ENCODE results near the gene UBXN6. TPM values are rescaled to one million over a fixed set of nuclear protein-coding genes. Genes with fewer than 3 reads are reported as not detected.

UBXN6 gene
- total RNA-seq, 1 experiment from 2014 or later = 34.1 TPM

- Histone ChIP-seq H3K4me2 (ENCODE audit: insufficient read depth, insufficient read length, low read length) (no peak overlapping the region), H2AK5ac (ENCODE audit: insufficient read length, low read length) (no peak overlapping the region), H3K79me1 (ENCODE audit: insufficient read depth, low read depth, low read length, poor library complexity, severe bottlenecking) (no peaks in the 10 kb centered on the region), H3K27me3 (ENCODE audit: insufficient read depth, low read length) (no peaks in the 10 kb centered on the region), H3K18ac (ENCODE audit: insufficient read length, low read depth, low read length) (no peak overlapping the region), H3K4ac (ENCODE audit: low read depth, low read length) (no peak overlapping the region), H2AFZ (ENCODE audit: low read length) (no peak overlapping the region), H2BK120ac (ENCODE audit: low read depth, low read length, poor library complexity, severe bottlenecking) (no peak overlapping the region), H3K14ac (ENCODE audit: insufficient read depth, low read length) (no peak overlapping the region), H2BK12ac (ENCODE audit: insufficient read length, low read depth, low read length) (no peak overlapping the region), H2BK20ac (ENCODE audit: low read depth, low read length, poor library complexity, severe bottlenecking) (no peak overlapping the region), H3K4me1 (ENCODE audit: insufficient read depth, low read length) (no peaks in the 10 kb centered on the region), H4K20me1 (ENCODE audit: control insufficient read depth, insufficient read depth, insufficient read length) (no peaks in the 10 kb centered on the region), H3T11ph (ENCODE audit: low read length) (no peak overlapping the region), H3K27ac (ENCODE audit: insufficient read length, low read depth, low read length) (no peak overlapping the region), H3K9me3 (ENCODE audit: control insufficient read depth, low read depth, low read length) (no peaks in the 10 kb centered on the region), H3K9ac (ENCODE audit: extremely low read depth, insufficient read length, low read length) (no peak overlapping the region), H2BK15ac (ENCODE audit: low read depth, low read length) (no peak overlapping the region), H3K23ac (ENCODE audit: insufficient read length, low read depth, low read length) (no peak overlapping the region), H4K8ac (replicated peaks; ENCODE audit: insufficient read length, low read depth, low read length) (no peak overlapping the region), H4K91ac (ENCODE audit: insufficient read length, low read depth, low read length) (no peak overlapping the region), H3K79me2 (ENCODE audit: insufficient read depth, low read length) (no peaks in the 10 kb centered on the region), H3K23me2 (ENCODE audit: insufficient read length, low read depth, low read length, poor library complexity, severe bottlenecking) (no peaks in the 10 kb centered on the region), H3K56ac (ENCODE audit: insufficient read length, low read depth, low read length) (no peak overlapping the region), H2BK5ac (ENCODE audit: insufficient read length, low read length) (no peak overlapping the region), H4K5ac (ENCODE audit: insufficient read length, low read depth, low read length) (no peak overlapping the region)
- Mint-ChIP-seq H3K4me3 (no peak overlapping the region), H3K27me3 (ENCODE audit: low read depth) (peaks cover 26% of the 10 kb centered on the region), H3K36me3 (ENCODE audit: insufficient read depth in 1 of 3, low read depth in 3 of 3) (peaks cover 18 to 53% (median 43%) of the 10 kb centered on the region in 3 experiments; a peak in 6 of 7 replicates), H3K4me1 (no peaks in the 10 kb centered on the region), H3K27ac (no peak overlapping the region), H3K9me3 (no peaks in the 10 kb centered on the region)
- TF ChIP-seq, protein P1, sequence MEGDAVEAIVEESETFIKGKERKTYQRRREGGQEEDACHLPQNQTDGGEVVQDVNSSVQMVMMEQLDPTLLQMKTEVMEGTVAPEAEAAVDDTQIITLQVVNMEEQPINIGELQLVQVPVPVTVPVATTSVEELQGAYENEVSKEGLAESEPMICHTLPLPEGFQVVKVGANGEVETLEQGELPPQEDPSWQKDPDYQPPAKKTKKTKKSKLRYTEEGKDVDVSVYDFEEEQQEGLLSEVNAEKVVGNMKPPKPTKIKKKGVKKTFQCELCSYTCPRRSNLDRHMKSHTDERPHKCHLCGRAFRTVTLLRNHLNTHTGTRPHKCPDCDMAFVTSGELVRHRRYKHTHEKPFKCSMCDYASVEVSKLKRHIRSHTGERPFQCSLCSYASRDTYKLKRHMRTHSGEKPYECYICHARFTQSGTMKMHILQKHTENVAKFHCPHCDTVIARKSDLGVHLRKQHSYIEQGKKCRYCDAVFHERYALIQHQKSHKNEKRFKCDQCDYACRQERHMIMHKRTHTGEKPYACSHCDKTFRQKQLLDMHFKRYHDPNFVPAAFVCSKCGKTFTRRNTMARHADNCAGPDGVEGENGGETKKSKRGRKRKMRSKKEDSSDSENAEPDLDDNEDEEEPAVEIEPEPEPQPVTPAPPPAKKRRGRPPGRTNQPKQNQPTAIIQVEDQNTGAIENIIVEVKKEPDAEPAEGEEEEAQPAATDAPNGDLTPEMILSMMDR (conservative IDR thresholded peaks at IDR 0.05) = no peak
- DNase-seq = no peak
- no CpG with 5 or more reads among the region's 23 CpGs for WGBS (ENCODE audit: extremely low coverage, insufficient read length, low lambda C conversion rate)
Observed at GRCh38 chr19:4504297-4504701, 46.7 kb upstream of the UBXN6 start.

All from H9 (cell line).